Stimulated activated naive B cell treated with anti-CD40 and anti-IgM and Interleukin-4, amounts not matched to agents 10 μg/mL and 1 μg/mL and 100 μg/mL, for 72 hours (primary cell): ENCODE measurements around the gene SETDB2.

ENCODE experiments used
- ATAC-seq, 2 donors: fragments of 150-1000 bp; cut with Tn5 transposase; replicated peaks; 2 replicates each; pipeline ENCODE4 v1.10.0; 2021; ENCODE audit warnings: moderate library complexity in 1 of 2
- DNase-seq: peaks from one replicate; pipeline ENCODE4 v3.0.0; 2021
- H3K27ac Mint-ChIP-seq: one replicate; pipeline ENCODE4 v1.8.0; 2022; ENCODE audit warnings: mild to moderate bottlenecking, mixed read lengths
- H3K27me3 Mint-ChIP-seq, 2 donors: one replicate each; pipeline ENCODE4 v1.8.0; 2022; ENCODE audit warnings: mixed read lengths in 2 of 2
- H3K36me3 Mint-ChIP-seq, 2 donors: one replicate each; pipeline ENCODE4 v1.8.0; 2022; ENCODE audit warnings: mixed read lengths in 2 of 2, mild to moderate bottlenecking in 1 of 2
- H3K4me1 Mint-ChIP-seq, 2 donors: one replicate each; pipeline ENCODE4 v1.8.0; 2022; ENCODE audit warnings: mixed read lengths in 2 of 2, mild to moderate bottlenecking in 1 of 2
- H3K4me3 Mint-ChIP-seq, 2 donors: one replicate each; pipeline ENCODE4 v1.8.0; 2022; ENCODE audit warnings: mild to moderate bottlenecking in 2 of 2, mixed read lengths in 2 of 2, moderate library complexity in 1 of 2
- H3K9me3 Mint-ChIP-seq, 2 donors: one replicate each; pipeline ENCODE4 v1.8.0; 2022; ENCODE audit warnings: mixed read lengths in 2 of 2, mild to moderate bottlenecking in 1 of 2

SETDB2 gene

GRCh38 chr13:49412749-49413148, 31.3 kb upstream of the SETDB2 start:
- Mint-ChIP-seq H3K27me3 (no peaks in the 10 kb centered on the region), H3K4me3 (no peak overlapping the region), H3K9me3 (no peaks in the 10 kb centered on the region), H3K36me3 (peaks cover 0 to 1% of the 10 kb centered on the region in 2 donors), H3K4me1 (peaks cover 0 to 8% of the 10 kb centered on the region in 2 donors), H3K27ac (no peak overlapping the region)
- ATAC-seq (no peak), DNase-seq (no peak)

DNA sequence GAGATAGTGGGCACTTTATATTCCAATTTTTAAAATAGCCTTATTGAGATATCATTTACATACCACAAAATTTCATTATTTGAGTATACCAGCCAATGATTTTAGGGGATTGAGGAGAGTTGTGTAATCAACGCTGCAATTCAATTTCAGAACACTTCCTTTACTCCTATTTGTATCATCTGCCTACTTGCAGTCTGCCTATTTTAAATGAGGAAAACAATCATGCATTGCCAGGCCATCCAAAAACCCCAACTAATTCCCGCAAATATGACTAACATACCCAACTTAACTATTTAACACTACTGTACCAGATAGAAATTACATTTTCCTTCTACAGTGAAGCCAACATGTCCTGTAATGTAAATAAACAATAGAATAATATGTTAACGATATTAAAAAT, 26.9 kb upstream of the SETDB2 start:
- DNase-seq = no peak
- Mint-ChIP-seq H3K27me3 (no peaks in the 10 kb centered on the region), H3K36me3 (peaks cover 0 to 1% of the 10 kb centered on the region in 2 donors), H3K27ac (no peak overlapping the region), H3K4me1 (peaks cover 1 to 12% of the 10 kb centered on the region in 2 donors), H3K9me3 (no peaks in the 10 kb centered on the region), H3K4me3 (no peak overlapping the region)
- no peak for ATAC-seq

DNA sequence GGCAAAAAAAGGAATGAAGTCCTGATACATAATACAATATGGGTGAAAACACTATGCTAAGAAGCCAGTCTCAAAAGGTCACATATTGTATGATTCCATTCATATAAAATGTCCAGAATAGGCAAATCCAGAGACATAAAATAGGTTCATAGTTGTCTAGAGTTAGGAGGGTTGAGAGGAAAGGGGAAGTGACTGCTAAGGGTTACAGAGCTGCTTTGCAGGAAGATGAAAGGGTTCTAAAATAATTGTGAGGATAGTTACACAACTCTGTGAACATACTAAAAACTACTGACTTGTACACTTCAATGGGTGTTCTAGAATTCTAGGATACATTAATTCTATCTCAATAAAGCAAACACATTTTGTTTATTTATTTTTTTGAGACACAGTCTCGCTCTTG, 25.9 kb upstream of the SETDB2 start:
- H3K27ac Mint-ChIP-seq = no peak overlapping the region
- H3K36me3 Mint-ChIP-seq = peaks cover 0 to 1% of the 10 kb centered on the region in 2 donors
- no peaks in the 10 kb centered on the region for H3K9me3 Mint-ChIP-seq
- peaks cover 1 to 12% of the 10 kb centered on the region in 2 donors for H3K4me1 Mint-ChIP-seq
- H3K27me3 Mint-ChIP-seq = no peaks in the 10 kb centered on the region
- ATAC-seq (no peak), DNase-seq (no peak)
- H3K4me3 Mint-ChIP-seq = no peak overlapping the region

DNA sequence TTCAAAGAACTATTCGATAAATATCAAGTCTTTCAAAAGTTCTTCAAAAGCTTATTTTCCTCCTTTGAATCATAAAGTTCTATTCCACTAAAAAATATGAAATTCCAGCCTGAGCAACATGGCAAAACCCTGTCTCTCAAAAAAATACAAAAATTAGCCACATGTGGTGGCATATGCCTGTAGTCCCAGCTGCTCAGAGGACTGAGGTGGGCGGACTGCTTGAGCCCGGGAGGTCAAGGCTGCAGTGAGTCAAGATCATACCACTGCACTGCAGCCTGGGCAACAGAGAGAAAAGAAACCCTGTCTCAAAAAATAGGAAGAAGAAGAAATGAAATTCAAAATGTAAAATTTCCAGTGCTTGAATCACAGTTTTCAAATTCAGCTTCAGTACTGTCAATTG, 24.8 kb upstream of the SETDB2 start:
- Mint-ChIP-seq H3K27ac (no peak overlapping the region), H3K27me3 (no peaks in the 10 kb centered on the region), H3K4me3 (no peak overlapping the region), H3K36me3 (peaks cover 1 to 3% of the 10 kb centered on the region in 2 donors), H3K9me3 (no peaks in the 10 kb centered on the region), H3K4me1 (peaks cover 1 to 12% of the 10 kb centered on the region in 2 donors)
- DNase-seq (no peak), ATAC-seq (no peak)

DNA sequence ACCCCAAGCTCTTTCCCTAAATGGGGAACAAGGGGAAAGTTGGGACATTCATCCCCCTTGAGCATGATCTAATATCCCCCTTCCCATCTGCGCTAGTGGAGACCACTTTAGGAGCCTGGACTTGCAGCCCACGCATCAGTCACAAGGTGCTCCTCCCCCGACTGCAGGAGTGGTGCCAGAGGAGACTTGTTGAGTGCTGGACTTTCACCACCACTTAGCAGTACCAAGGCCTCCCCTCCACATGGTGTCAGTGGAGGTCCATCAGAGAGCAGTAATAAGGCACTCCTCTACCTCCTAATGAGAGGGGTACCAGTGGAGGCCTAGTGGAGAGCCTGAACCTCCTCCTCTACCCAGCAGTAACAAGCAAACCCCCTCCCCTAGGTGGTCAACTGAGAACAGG, 22.7 kb upstream of the SETDB2 start:
- H3K4me3 Mint-ChIP-seq = no peak overlapping the region
- peak; percentile 78 to 84 for ATAC-seq
- H3K27ac Mint-ChIP-seq = no peak overlapping the region
- H3K27me3 Mint-ChIP-seq = no peaks in the 10 kb centered on the region
- H3K9me3 Mint-ChIP-seq = no peaks in the 10 kb centered on the region
- peak; percentile 6 for DNase-seq
- H3K4me1 Mint-ChIP-seq = peaks cover 1 to 12% of the 10 kb centered on the region in 2 donors
- peaks cover 1 to 3% of the 10 kb centered on the region in 2 donors for H3K36me3 Mint-ChIP-seq

DNA sequence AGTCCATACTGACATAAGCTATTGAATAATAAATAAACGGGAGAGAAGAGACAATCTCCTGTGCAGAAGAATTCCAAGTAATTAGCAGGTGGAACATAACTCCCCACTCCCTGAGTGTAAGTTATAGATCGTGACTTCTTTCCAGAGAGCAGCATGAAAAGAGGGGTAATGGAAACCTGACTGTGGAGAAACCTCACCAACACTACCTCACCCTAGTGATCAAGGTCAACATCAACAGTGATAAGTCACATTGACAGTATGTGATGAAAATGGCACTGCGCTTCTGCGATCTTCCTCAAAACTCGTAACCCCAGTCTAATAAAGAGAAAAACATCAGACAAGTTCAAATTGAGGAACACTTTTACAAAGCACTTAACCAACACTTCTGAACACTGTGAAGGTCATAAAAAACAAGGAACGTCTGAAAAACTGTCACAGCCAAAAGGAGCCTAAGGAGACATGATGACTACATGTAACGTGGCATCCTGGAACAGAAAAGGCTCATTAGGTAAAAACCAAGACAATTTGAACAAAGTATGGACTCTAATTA, 20.0 kb upstream of the SETDB2 start:
- Mint-ChIP-seq H3K27me3 (no peaks in the 10 kb centered on the region), H3K36me3 (peaks cover 3 to 8% of the 10 kb centered on the region in 2 donors), H3K27ac (no peak overlapping the region), H3K4me1 (peaks cover 1 to 5% of the 10 kb centered on the region in 2 donors), H3K9me3 (no peaks in the 10 kb centered on the region), H3K4me3 (no peak overlapping the region)
- DNase-seq (no peak), ATAC-seq (no peak)

GRCh38 chr13:49428041-49428763, 15.9 kb upstream of the SETDB2 start:
- no peaks in the 10 kb centered on the region for H3K9me3 Mint-ChIP-seq
- no peak overlapping the region for H3K27ac Mint-ChIP-seq
- no peak overlapping the region for H3K4me3 Mint-ChIP-seq
- DNase-seq (no peak), ATAC-seq (no peak)
- peaks cover 3 to 14% of the 10 kb centered on the region in 2 donors for H3K36me3 Mint-ChIP-seq
- H3K27me3 Mint-ChIP-seq = no peaks in the 10 kb centered on the region
- no peaks in the 10 kb centered on the region for H3K4me1 Mint-ChIP-seq

DNA sequence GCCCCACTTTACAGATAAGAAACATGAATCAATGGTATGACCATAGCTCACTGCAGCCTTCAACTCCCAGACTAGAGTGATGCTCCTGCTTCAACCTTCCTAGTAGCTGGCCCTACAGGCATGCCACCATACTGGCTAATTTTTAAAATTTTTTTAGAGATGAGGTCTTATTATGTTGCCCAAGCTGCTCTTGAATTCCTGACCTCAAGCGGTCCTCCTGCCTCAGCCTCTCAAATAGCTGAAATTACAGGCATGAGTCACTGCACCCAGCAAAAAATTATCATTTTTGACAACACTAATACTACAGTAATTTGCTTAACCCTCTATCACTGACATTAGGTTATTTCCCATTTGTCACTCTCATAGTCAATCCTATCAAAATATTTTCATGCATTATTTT, 15.0 kb upstream of the SETDB2 start:
- H3K36me3 Mint-ChIP-seq = peaks cover 7 to 17% of the 10 kb centered on the region in 2 donors
- DNase-seq (no peak), ATAC-seq (no peak)
- no peak overlapping the region for H3K27ac Mint-ChIP-seq
- H3K9me3 Mint-ChIP-seq = no peaks in the 10 kb centered on the region
- H3K4me3 Mint-ChIP-seq = no peak overlapping the region
- H3K4me1 Mint-ChIP-seq = no peaks in the 10 kb centered on the region
- H3K27me3 Mint-ChIP-seq = no peaks in the 10 kb centered on the region

DNA sequence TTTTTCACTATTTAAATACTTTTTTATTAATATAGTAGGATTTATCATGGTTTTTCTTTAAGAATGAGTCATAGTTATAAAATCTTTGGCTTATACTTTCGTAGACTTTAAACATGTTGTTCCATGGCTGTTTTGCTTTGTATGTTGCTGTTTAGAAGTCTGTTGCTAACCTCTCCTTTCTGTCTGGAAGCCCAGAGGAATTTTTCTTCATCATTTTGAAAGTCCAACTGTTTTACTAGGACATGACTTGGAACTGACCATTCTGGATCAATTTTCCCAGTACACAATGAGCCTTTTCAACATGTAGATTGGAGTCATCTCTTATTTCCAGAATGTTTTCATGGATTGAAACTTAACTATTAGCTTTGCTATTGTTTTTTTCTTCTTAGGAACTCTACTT, 8.1 kb upstream of the SETDB2 start:
- H3K9me3 Mint-ChIP-seq = no peaks in the 10 kb centered on the region
- ATAC-seq = no peak
- DNase-seq = no peak
- H3K36me3 Mint-ChIP-seq = peaks cover 4 to 11% of the 10 kb centered on the region in 2 donors
- H3K4me3 Mint-ChIP-seq = no peak overlapping the region
- H3K4me1 Mint-ChIP-seq = peaks cover 16 to 20% of the 10 kb centered on the region in 2 donors
- H3K27me3 Mint-ChIP-seq = no peaks in the 10 kb centered on the region
- no peak overlapping the region for H3K27ac Mint-ChIP-seq

- ATAC-seq (no peak), DNase-seq (no peak)
- no peaks in the 10 kb centered on the region for H3K27me3 Mint-ChIP-seq
- no peaks in the 10 kb centered on the region for H3K9me3 Mint-ChIP-seq
- no peak overlapping the region for H3K4me3 Mint-ChIP-seq
- no peak overlapping the region for H3K27ac Mint-ChIP-seq
- H3K36me3 Mint-ChIP-seq = peaks cover 4 to 10% of the 10 kb centered on the region in 2 donors
- peaks cover 16 to 23% of the 10 kb centered on the region in 2 donors for H3K4me1 Mint-ChIP-seq
Observed at GRCh38 chr13:49436890-49437289, 7.2 kb upstream of the SETDB2 start.

- ATAC-seq = no peak
- no peaks in the 10 kb centered on the region for H3K27me3 Mint-ChIP-seq
- H3K36me3 Mint-ChIP-seq = peaks cover 4 to 10% of the 10 kb centered on the region in 2 donors
- DNase-seq = no peak
- H3K4me3 Mint-ChIP-seq = no peak overlapping the region
- H3K9me3 Mint-ChIP-seq = no peaks in the 10 kb centered on the region
- peaks cover 16 to 29% of the 10 kb centered on the region in 2 donors for H3K4me1 Mint-ChIP-seq
- no peak overlapping the region for H3K27ac Mint-ChIP-seq
Observed at GRCh38 chr13:49437705-49438104, 6.4 kb upstream of the SETDB2 start.

GRCh38 chr13:49439609-49440008, 4.5 kb upstream of the SETDB2 start:
- no peaks in the 10 kb centered on the region for H3K9me3 Mint-ChIP-seq
- H3K4me3 Mint-ChIP-seq = no peak overlapping the region
- H3K27me3 Mint-ChIP-seq = no peaks in the 10 kb centered on the region
- peaks cover 16 to 29% of the 10 kb centered on the region in 2 donors for H3K4me1 Mint-ChIP-seq
- peaks cover 0 to 7% of the 10 kb centered on the region in 2 donors for H3K36me3 Mint-ChIP-seq
- peak overlapping the region; percentile 15 for H3K27ac Mint-ChIP-seq
- no peak for ATAC-seq
- DNase-seq = peak; percentile 1

DNA sequence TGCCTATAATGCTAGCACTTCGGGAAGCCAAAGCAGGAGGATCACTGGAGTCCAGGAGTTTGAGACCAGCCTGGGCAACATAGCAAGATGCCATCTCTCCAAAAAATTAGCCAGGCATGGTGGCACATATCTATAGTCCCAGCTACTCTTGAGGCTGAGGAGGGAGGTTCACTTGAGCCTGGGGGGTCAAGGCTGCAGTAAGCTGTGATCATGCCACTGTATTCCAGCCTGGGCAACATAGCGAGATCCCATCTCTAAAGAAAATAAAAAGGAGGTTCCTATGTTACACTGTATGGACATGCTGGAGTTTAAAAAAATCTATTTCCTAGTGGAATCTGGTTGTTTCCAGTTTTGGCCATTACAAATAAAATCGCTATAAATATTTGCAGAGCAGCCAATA, 2.8 kb upstream of the SETDB2 start:
- H3K36me3 Mint-ChIP-seq = peaks cover 7 to 22% of the 10 kb centered on the region in 2 donors
- peaks cover 16 to 39% of the 10 kb centered on the region in 2 donors for H3K4me1 Mint-ChIP-seq
- H3K27me3 Mint-ChIP-seq = no peaks in the 10 kb centered on the region
- H3K27ac Mint-ChIP-seq = no peak overlapping the region
- no peak overlapping the region for H3K4me3 Mint-ChIP-seq
- H3K9me3 Mint-ChIP-seq = no peaks in the 10 kb centered on the region
- ATAC-seq (no peak), DNase-seq (no peak)

- H3K9me3 Mint-ChIP-seq = no peaks in the 10 kb centered on the region
- H3K36me3 Mint-ChIP-seq = peaks cover 7 to 27% of the 10 kb centered on the region in 2 donors
- ATAC-seq = no peak
- DNase-seq = no peak
- H3K27ac Mint-ChIP-seq = no peak overlapping the region
- peaks cover 17 to 44% of the 10 kb centered on the region in 2 donors for H3K4me1 Mint-ChIP-seq
- H3K27me3 Mint-ChIP-seq = no peaks in the 10 kb centered on the region
- no peak overlapping the region for H3K4me3 Mint-ChIP-seq
Observed at GRCh38 chr13:49441846-49442245, 2.2 kb upstream of the SETDB2 start.

DNA sequence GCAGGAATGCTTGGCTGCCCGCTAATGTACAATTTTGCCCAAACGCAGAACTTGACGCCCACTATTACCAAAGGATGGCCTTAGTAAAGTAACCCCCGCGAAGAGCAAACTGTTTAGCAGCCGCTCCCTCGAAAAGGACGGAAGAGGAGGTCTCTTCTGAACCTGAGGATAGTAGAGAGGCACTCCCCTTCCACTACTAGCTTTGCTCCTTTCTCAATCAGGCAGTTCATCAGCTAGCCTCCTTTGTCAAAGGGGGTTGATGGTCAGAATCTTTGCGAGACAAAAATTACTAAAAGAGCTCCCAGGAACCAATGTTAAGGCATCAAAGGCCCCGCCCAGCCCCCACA, 744 bp upstream of the SETDB2 start:
- peak; percentile 1 to 3 for ATAC-seq
- Mint-ChIP-seq H3K27ac (peak overlapping the region; percentile 96), H3K27me3 (no peaks in the 10 kb centered on the region), H3K4me3 (peak overlapping the region; percentile 90 to 91), H3K9me3 (no peaks in the 10 kb centered on the region), H3K36me3 (peaks cover 7 to 27% of the 10 kb centered on the region in 2 donors), H3K4me1 (peaks cover 16 to 49% of the 10 kb centered on the region in 2 donors)
- no peak for DNase-seq
